HG03064 (cell line): Measurements from ENCODE around the gene HSPB6.
"Not testable (repeated sequence)": the region's sequence is repeated elsewhere in the genome, so short reads cannot be mapped to it uniquely, and the experiment has no call there.

Source experiments
- ATAC-seq: cut with Tn5 transposase; IDR thresholded peaks from one replicate; pipeline ENCODE4 v1.9.1; 2021; ENCODE audit warnings: low read depth; ENCODE audit not compliant: unreplicated experiment

HSPB6 gene

GRCh38 chr19:35733180-35734125, 23.4 kb downstream of the HSPB6 start:
- no peak for ATAC-seq

DNA sequence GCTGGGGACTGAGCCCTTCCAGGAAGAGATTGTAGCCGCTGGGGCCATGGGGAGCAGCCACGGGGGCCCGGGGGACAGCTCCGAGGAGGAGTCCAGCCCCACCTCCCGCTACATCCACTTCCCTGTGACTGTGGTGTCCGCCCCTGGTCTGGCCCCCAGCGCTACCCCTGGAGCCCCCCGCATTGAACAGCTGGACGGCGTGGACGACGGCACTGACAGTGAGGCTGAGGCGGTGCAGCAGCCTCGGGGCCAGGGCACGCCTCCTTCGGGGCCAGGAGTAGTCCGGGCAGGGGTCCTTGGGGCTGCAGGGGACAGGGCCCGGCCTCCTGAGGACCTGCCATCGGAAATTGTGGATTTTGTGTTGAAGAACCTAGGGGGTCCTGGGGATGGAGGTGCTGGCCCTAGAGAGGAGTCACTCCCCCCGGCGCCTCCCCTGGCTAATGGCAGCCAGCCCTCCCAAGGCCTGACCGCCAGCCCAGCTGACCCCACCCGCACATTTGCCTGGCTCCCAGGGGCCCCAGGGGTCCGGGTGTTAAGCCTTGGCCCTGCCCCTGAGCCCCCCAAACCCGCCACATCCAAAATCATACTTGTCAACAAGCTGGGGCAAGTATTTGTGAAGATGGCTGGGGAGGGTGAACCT, 24.2 kb downstream of the HSPB6 start:
- no peak for ATAC-seq

DNA sequence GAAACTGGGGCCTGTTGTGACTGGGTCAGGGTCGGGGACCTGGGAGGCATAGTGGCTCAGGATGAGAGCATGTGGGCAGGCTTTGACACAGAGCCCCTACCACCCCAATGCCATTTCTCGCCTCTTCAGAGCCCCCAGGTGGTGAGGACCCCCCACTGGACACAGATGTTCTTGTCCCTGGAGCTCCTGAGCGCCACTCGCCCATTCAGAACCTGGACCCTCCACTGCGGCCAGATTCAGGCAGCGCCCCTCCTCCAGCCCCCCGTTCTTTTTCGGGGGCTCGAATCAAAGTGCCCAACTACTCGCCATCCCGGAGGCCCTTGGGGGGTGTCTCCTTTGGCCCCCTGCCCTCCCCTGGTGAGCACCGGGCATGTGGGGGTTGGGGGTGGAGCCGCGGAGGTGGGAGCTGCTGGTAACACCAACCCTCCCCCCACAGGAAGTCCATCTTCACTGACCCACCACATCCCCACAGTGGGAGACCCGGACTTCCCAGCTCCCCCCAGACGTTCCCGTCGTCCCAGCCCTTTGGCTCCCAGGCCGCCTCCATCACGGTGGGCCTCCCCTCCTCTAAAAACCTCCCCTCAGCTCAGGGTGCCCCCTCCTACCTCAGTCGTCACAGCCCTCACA, 24.9 kb downstream of the HSPB6 start:
- ATAC-seq = no peak

DNA sequence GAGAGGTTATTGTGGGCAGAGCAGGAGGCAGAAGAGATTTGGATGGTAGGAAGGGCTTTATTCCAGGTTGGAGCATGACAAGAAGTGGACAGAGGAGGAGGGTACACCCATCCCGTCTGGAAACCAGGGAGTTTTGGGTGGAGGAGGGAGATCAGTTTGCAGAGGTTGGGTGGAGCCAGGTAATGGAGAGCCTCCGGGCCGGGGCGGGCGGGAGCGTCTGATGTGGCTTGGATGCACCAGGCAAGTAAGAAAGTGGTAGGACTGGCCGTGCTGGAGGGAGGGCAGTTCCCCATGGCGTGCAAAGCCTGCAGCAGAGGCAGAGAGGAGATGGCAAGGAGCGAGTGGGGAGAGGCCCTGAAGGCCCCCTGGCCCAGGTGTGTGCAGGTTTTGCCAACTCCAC, 25.5 kb downstream of the HSPB6 start:
- no peak for ATAC-seq

GRCh38 chr19:35730326-35730725, 26.5 kb downstream of the HSPB6 start:
- ATAC-seq = no peak

GRCh38 chr19:35729763-35730162, 27.1 kb downstream of the HSPB6 start:
- ATAC-seq = no peak

- ATAC-seq = no peak
Measured at GRCh38 chr19:35729021-35729420, 27.8 kb downstream of the HSPB6 start.

DNA sequence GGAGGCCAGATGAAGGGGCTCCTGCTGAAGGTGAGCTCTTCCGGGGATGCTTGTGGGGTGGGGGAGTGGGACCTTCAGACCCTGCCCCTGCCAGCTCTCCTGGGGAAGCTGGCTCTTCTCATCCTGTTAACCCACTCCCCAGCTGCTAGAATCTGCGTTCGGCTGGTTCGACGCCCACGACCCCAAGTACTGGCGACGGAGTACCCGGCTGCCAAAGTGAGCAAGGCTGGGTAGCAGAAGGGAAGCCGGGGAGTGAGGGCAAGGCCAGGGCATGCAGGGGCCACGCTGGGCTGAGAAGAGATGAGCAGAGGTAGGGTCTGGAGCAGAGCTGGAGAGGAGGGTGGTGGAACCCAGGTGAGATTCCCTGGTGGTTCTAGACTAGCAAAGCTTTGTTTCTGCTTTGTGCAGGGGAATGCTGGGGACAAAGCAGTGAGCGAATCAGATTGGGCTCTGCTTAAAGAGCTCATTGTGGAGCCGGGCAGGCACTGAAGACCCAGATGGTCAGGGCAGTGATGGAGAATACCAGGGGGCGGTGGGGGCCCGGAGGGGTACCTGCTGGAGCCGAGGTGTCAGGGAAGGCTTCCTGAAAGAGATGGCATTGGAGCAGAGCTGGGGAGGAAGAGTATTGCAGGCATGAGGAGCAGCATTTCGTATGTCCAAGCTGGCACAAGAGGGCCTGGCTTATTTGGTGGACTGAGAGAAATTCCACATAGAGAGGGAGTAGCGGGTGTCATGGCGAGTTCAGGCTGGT, 28.7 kb downstream of the HSPB6 start:
- ATAC-seq = no peak

DNA sequence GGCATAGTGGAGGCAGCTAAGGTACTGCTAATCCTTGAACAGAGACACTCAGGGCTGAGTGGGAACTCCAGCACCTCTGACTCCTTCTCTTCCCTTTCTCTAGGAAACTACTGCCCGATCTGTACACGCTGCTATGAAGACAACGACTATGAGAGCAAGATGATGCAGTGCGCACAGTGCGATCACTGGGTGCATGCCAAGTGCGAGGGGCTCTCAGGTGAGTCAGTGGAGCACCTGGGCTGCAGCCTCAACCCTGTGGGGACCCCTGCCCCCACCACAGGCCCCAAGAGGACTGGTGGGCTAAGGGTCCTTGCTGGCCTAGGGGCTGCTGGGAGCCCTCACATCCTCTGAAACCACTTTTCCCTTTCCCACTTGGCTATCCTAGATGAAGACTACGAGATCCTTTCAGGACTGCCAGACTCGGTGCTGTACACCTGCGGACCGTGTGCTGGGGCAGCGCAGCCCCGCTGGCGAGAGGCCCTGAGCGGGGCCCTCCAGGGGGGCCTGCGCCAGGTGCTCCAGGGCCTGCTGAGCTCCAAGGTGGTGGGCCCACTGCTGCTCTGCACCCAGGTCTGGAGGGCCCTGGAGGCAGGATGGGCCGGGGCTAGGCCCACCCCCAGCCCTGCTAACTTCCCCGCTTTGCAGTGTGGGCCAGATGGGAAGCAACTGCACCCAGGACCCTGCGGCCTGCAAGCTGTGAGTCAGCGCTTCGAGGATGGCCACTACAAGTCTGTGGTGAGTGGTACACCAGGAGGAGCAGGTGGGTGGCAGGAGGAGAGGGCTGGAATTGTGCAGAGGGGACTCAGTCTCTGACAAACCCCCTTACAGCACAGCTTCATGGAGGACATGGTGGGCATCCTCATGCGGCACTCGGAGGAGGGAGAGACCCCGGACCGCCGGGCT, 29.5 kb downstream of the HSPB6 start:
- no peak for ATAC-seq

DNA sequence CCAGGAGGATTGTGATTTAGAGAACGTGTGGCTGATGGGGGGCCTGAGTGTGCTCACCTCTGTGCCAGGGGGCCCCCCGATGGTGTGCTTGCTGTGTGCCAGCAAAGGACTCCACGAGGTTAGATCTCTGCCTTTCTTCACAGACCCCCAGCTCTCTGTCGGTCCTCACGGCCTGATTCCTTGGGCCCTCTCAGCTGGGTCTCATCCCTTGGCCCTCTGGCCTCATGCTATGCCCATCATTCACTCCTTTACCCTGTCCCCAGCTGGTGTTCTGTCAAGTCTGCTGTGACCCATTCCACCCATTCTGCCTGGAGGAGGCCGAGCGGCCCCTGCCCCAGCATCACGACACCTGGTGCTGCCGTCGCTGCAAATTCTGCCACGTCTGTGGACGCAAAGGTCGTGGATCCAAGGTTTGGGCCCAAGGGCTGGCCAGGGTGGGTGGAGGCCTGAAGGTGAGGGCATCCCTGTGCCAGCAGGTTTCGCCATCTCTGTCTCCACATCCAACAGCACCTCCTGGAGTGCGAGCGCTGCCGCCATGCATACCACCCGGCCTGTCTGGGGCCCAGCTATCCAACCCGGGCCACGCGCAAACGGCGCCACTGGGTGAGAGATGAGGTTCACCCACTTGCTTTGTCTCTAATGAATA, 31.5 kb downstream of the HSPB6 start:
- no peak for ATAC-seq

DNA sequence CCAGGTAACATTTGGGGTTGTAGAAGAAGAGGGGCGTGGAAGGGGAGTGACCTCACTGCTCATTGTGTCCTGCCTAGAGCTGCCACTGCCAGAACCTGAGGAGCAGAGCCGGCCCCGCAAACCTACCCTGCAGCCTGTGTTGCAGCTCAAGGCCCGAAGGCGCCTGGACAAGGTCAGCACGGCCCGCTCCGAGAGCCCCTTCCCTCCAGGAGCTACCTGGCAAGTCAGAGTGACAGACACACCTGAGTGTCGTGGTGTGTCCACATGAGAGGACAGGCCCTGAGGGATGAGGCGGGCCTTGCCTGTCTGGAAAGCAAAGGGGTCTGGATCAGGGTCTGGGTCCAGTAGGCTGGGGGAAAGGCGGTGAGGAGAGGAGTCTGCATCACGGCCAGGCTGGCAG, 32.3 kb downstream of the HSPB6 start:
- ATAC-seq = no peak

GRCh38 chr19:35724132-35724531, 32.7 kb downstream of the HSPB6 start:
- not testable (repeated sequence) for ATAC-seq

DNA sequence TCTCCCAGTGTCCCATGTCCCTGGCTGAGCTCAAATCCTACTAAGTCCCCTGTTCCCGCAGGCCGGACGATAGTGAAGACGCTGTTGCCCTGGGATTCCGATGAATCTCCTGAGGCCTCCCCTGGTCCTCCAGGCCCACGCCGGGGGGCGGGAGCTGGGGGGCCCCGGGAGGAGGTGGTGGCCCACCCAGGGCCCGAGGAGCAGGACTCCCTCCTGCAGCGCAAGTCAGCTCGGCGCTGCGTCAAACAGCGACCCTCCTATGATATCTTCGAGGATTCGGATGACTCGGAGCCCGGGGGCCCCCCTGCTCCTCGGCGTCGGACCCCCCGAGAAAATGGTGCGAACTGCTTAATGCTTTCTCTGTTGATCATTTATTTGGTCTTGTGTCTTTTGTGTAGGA, 33.2 kb downstream of the HSPB6 start:
- no peak for ATAC-seq

DNA sequence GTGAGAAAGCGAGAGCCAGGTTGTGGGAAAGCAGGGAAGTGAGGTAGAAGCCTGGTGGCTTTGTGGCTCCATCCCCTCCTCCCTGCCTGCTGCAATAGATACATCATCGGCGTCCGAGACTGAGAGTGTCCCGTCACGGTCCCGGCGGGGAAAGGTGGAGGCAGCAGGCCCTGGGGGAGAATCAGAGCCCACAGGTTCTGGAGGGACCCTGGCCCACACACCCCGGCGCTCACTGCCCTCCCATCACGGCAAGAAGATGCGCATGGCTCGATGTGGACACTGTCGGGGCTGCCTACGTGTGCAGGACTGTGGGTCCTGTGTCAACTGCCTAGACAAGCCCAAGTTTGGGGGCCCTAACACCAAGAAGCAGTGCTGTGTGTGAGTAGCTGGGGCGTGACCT, 33.9 kb downstream of the HSPB6 start:
- ATAC-seq = no peak

DNA sequence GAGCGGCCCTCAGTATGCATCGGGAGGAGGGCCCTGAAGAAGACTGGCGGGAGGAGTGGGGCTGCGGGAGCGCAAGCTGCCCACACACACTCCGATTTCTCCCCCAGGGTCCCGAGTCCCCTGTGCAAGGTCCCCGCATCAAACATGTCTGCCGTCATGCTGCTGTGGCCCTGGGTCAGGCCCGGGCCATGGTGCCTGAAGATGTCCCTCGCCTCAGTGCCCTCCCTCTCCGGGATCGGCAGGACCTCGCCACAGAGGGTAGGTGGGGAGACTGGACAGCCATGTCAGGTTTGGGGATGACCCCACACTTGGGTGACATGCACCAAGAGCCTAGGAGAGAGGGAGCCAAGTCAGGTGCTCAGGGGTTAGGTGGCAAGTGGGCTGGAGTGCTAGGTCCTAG, 34.4 kb downstream of the HSPB6 start:
- no peak for ATAC-seq

DNA sequence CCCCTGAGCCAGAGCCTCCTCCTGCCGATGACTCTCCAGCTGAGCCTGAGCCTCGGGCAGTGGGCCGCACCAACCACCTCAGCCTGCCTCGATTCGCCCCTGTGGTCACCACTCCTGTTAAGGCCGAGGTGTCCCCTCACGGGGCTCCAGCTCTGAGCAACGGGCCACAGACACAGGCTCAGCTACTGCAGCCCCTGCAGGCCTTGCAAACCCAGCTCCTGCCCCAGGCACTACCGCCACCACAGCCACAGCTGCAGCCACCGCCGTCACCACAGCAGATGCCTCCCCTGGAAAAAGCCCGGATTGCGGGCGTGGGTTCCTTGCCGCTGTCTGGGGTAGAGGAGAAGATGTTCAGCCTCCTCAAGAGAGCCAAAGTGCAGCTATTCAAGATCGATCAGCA, 35.5 kb downstream of the HSPB6 start:
- no peak for ATAC-seq

- no peak for ATAC-seq
Measured at GRCh38 chr19:35720648-35721047, 36.2 kb downstream of the HSPB6 start.

GRCh38 chr19:35720163-35720524, 36.7 kb downstream of the HSPB6 start:
- no peak for ATAC-seq

GRCh38 chr19:35719402-35720162, 37.2 kb downstream of the HSPB6 start:
- no peak for ATAC-seq
